IPS DF 6.9 (cell line): ENCODE data around the gene PBX3.

Experiments
- DNase-seq: peaks from one replicate; pipeline ENCODE4 v3.0.0-alpha.2; 2013; ENCODE audit warnings: low read depth, low spot score
- H3K27ac ChIP-seq: one replicate; pipeline ENCODE4 v1.5.1; 2013; ENCODE audit warnings: low read length, control low read depth
- H3K27me3 ChIP-seq: 2 replicates; pipeline ENCODE4 v1.6.1; 2013; ENCODE audit warnings: mild to moderate bottlenecking, low read length; ENCODE audit not compliant: control insufficient read depth, insufficient read depth
- H3K36me3 ChIP-seq: 2 replicates; pipeline ENCODE4 v1.6.1; 2013; ENCODE audit warnings: low read length; ENCODE audit not compliant: control insufficient read depth, insufficient read depth
- H3K4me1 ChIP-seq: 2 replicates; pipeline ENCODE4 v1.6.1; 2013; ENCODE audit warnings: low read length; ENCODE audit not compliant: control insufficient read depth, insufficient read depth
- H3K4me3 ChIP-seq: 2 replicates; pipeline ENCODE4 v1.5.1; 2013; ENCODE audit warnings: mild to moderate bottlenecking, low read length
- H3K9me3 ChIP-seq: 2 replicates; pipeline ENCODE4 v1.6.1; 2013; ENCODE audit warnings: low read length, inconsistent platforms; ENCODE audit not compliant: control insufficient read depth, insufficient read depth
- WGBS: extraction: QIAGEN DNeasy Blood & Tissue Kit; methylation state at CpG from one replicate; pipeline ENCODE4 v1.1.7; 2013; ENCODE audit warnings: mixed read lengths, missing lambda C conversion rate; ENCODE audit not compliant: insufficient read length, insufficient coverage; 5-methylcytosine and 5-hydroxymethylcytosine counted together

Gene PBX3

GRCh38 chr9:125732562-125732961 lies 14.6 kb upstream of the PBX3 start:
- no peaks in the 10 kb centered on the region for H3K36me3 ChIP-seq
- WGBS: no CpG with 5 or more reads among the region's 2 CpGs
- no peak overlapping the region for H3K4me3 ChIP-seq
- no peaks in the 10 kb centered on the region for H3K27me3 ChIP-seq
- no peak overlapping the region for H3K27ac ChIP-seq
- H3K9me3 ChIP-seq: no peaks in the 10 kb centered on the region
- DNase-seq: no peak
- peaks cover 2% of the 10 kb centered on the region; the same call in 1 of the 2 replicates for H3K4me1 ChIP-seq

- Histone ChIP-seq H3K27me3 (no peaks in the 10 kb centered on the region), H3K4me3 (no peak overlapping the region), H3K9me3 (no peaks in the 10 kb centered on the region), H3K27ac (no peak overlapping the region), H3K4me1 (no peaks in the 10 kb centered on the region), H3K36me3 (no peaks in the 10 kb centered on the region)
- WGBS: no CpG with 5 or more reads among the region's 3 CpGs
- no peak for DNase-seq
These were observed 7.7 kb upstream of the PBX3 start for GRCh38 chr9:125739436-125739835.

- DNase-seq: no peak
- H3K27ac ChIP-seq: no peak overlapping the region
- H3K9me3 ChIP-seq: no peaks in the 10 kb centered on the region
- H3K4me3 ChIP-seq: no peak overlapping the region
- no peaks in the 10 kb centered on the region for H3K36me3 ChIP-seq
- no peaks in the 10 kb centered on the region for H3K4me1 ChIP-seq
- H3K27me3 ChIP-seq: no peaks in the 10 kb centered on the region
- no CpG with 5 or more reads among the region's 3 CpGs for WGBS
These were observed 4.5 kb upstream of the PBX3 start for GRCh38 chr9:125742657-125743056.

- no CpG with 5 or more reads among the region's 5 CpGs for WGBS
- H3K27me3 ChIP-seq: no peaks in the 10 kb centered on the region
- no peak for DNase-seq
- no peak overlapping the region for H3K4me3 ChIP-seq
- H3K4me1 ChIP-seq: no peaks in the 10 kb centered on the region
- no peaks in the 10 kb centered on the region for H3K9me3 ChIP-seq
- H3K36me3 ChIP-seq: no peaks in the 10 kb centered on the region
- no peak overlapping the region for H3K27ac ChIP-seq
These were observed 3.3 kb upstream of the PBX3 start for GRCh38 chr9:125743682-125744428.

GRCh38 chr9:125744616-125745015 lies 2.6 kb upstream of the PBX3 start:
- H3K27me3 ChIP-seq: no peaks in the 10 kb centered on the region
- no peak overlapping the region for H3K27ac ChIP-seq
- H3K4me1 ChIP-seq: no peaks in the 10 kb centered on the region
- no peak overlapping the region for H3K4me3 ChIP-seq
- WGBS: no CpG with 5 or more reads among the region's 5 CpGs
- H3K9me3 ChIP-seq: no peaks in the 10 kb centered on the region
- DNase-seq: no peak
- no peaks in the 10 kb centered on the region for H3K36me3 ChIP-seq

- no peak for DNase-seq
- Histone ChIP-seq H3K27me3 (no peaks in the 10 kb centered on the region), H3K9me3 (no peaks in the 10 kb centered on the region), H3K36me3 (no peaks in the 10 kb centered on the region), H3K4me3 (no peak overlapping the region), H3K27ac (no peak overlapping the region), H3K4me1 (no peaks in the 10 kb centered on the region)
- no CpG with 5 or more reads among the region's 1 CpG for WGBS
These were observed 2.2 kb upstream of the PBX3 start for GRCh38 chr9:125745018-125745417.

GRCh38 chr9:125745682-125746016 lies 1.5 kb upstream of the PBX3 start:
- no peaks in the 10 kb centered on the region for H3K9me3 ChIP-seq
- H3K27ac ChIP-seq: no peak overlapping the region
- no peak overlapping the region for H3K4me3 ChIP-seq
- no peaks in the 10 kb centered on the region for H3K4me1 ChIP-seq
- WGBS: no CpG with 5 or more reads among the region's 6 CpGs
- no peak for DNase-seq
- no peaks in the 10 kb centered on the region for H3K36me3 ChIP-seq
- H3K27me3 ChIP-seq: no peaks in the 10 kb centered on the region

- DNase-seq: peak; percentile 91
- H3K36me3 ChIP-seq: no peaks in the 10 kb centered on the region
- H3K27me3 ChIP-seq: no peaks in the 10 kb centered on the region
- no peaks in the 10 kb centered on the region for H3K9me3 ChIP-seq
- no CpG with 5 or more reads among the region's 79 CpGs for WGBS
- H3K4me3 ChIP-seq: peak overlapping the region; percentile 87; the same call in 1 of the 2 replicates
- H3K4me1 ChIP-seq: no peaks in the 10 kb centered on the region
- H3K27ac ChIP-seq: no peak overlapping the region
These were observed 978 bp upstream of the PBX3 start for GRCh38 chr9:125746017-125746773.

- no peak overlapping the region for H3K27ac ChIP-seq
- H3K27me3 ChIP-seq: no peaks in the 10 kb centered on the region
- WGBS: no CpG with 5 or more reads among the region's 46 CpGs
- no peaks in the 10 kb centered on the region for H3K36me3 ChIP-seq
- no peaks in the 10 kb centered on the region for H3K4me1 ChIP-seq
- DNase-seq: no peak
- H3K9me3 ChIP-seq: no peaks in the 10 kb centered on the region
- peak overlapping the region; percentile 87 for H3K4me3 ChIP-seq
These were observed 460 bp upstream of the PBX3 start for GRCh38 chr9:125746774-125747052.

GRCh38 chr9:125747765-125748445 lies 732 bp downstream of the PBX3 start:
- H3K4me3 ChIP-seq: peak overlapping the region; percentile 87; the same call in 1 of the 2 replicates
- no peaks in the 10 kb centered on the region for H3K36me3 ChIP-seq
- no peaks in the 10 kb centered on the region for H3K4me1 ChIP-seq
- no peak for DNase-seq
- H3K27ac ChIP-seq: no peak overlapping the region
- H3K27me3 ChIP-seq: no peaks in the 10 kb centered on the region
- H3K9me3 ChIP-seq: no peaks in the 10 kb centered on the region
- WGBS: no CpG with 5 or more reads among the region's 88 CpGs
